HS-5 (cell line): Measurements from ENCODE around the gene RIMS1.

Experiments used
- DNase-seq: peaks from one replicate; pipeline ENCODE4 v3.0.0-alpha.2; 2012; ENCODE audit warnings: low read depth

RIMS1 gene

GRCh38 chr6:72416744-72417465 lies 530.6 kb downstream of the RIMS1 start:
- no peak for DNase-seq

DNA sequence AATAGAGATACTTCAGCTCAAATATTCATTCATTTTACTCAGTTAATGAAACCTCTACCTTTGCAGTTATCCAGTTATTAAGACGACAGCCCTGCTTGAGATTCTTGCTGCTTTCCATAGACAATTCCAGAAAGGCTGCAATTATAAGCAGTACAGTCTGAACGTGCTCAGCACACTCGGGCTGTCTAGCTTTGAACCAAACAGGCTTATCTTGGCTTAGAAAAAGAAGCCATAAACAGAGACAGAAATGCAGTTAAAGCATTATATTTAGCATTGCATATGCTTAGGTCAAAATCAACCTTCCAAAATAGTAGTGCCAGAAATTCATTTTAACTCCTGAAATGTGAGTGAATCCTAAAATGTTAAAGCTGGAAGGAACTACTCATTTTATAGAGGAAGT lies 531.4 kb downstream of the RIMS1 start:
- no peak for DNase-seq

- DNase-seq = peak; percentile 60
These were observed 532.1 kb downstream of the RIMS1 start for GRCh38 chr6:72418495-72418894.

DNA sequence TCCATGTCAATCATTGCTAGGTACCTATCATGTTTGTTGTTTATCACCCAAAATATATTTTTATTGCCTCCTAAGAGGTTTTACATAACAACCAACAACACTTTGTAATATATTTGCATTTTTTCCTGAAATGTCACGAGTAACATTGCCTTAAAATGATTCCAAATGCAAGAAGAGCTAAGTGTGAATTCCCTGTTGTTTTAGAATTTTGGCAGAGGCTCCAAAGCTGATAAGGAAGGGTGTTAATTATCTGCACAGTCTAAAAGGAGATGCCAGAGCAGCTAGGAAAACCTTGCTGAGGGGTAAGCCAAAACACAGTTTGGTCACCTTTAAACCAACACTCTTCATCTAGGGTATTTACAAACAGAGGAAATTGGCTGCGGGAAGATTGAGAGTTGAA lies 533.6 kb downstream of the RIMS1 start:
- no peak for DNase-seq

DNA sequence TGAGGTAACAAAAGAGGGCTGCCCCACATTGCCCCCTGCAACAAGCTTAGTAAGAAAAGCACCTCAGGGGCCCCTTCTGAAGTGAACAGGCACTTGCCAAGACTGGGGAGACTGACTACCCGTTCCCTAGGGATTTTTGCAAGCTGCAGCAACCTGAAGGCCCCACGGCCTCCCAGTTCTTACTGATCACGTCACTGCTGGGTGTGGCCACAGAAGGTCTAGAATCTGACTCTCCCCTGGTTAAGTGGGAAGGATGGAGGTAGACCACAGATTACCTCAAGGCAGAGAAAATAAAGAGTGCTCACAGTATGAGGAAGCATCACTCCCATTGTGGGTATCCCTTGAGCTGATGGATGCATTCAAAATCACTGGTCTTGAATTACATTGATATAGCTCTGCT lies 534.1 kb downstream of the RIMS1 start:
- DNase-seq = no peak

DNA sequence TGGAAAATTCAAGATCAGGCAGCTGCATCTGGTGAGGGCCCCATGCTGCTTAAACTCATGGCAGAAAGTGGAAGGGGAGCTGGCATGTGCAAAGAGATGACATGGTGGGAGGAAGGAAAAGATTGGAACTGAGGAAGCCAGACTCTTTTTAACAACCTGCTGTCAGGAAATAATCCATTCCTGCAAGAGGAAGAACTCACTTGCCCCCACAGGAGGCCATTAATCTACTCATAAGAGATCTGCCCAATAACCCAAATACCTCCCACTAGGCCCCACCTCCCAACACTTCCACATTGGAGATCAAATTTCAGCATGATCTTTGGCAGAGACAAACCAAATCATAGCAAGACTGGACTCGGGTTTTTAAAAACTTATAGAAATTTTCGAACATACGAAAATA lies 535.0 kb downstream of the RIMS1 start:
- no peak for DNase-seq

- peak; percentile 18 for DNase-seq
These were observed 535.8 kb downstream of the RIMS1 start for GRCh38 chr6:72422171-72422570.

GRCh38 chr6:72424476-72424875 lies 538.1 kb downstream of the RIMS1 start:
- DNase-seq = no peak

DNA sequence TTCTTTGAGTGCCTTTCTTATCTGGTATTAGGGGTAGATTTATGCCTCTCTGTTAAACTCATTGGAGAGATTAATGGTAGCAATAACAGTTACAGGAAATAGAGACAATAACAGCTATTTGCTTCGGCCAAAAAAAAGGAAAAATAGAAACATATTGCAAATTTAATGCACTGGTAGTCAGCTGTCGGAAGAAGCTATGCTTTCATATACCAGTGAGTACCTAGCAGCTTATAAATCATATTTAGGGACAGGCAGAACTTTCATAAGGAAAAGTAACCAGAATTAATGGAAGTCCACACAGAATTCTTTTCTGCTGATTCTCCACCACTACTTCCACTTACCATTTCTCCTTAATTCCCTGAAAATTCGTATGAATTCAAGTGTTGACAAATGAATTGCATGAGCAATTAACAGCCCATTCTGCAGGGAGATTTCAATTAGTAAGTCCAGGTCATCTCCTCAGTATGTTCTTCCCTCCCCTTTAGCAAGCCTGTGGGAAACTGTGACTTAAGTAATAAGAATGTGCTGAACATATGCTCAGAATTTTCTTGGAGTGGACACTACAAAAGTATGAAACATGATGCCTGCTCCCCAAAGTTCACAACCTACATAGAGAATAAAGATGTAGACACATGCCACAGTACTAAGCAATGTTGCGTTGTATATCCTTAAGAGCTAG lies 538.8 kb downstream of the RIMS1 start:
- DNase-seq = peak; percentile 91

DNA sequence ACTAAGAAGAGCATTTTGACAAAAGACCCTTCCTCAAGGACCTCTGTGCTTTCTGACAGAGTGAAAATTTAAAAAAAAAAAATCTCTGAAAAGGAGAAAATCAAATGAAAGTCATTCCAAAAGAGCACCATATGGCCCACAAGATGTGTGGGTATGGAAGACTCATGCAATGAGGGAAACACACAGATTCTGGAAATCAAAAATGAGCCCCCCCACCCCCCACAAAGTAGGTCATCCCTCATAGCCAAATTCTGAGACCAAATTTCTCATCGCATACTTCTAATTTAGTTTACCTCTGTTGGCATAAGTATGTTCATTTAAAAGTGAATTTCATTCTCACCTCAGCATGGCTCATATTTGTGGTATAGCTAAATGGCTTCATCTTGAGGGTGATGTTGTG lies 554.3 kb downstream of the RIMS1 start:
- DNase-seq = no peak

- DNase-seq = no peak
These were observed 560.1 kb downstream of the RIMS1 start for GRCh38 chr6:72446430-72446829.
